Esophagus squamous epithelium (tissue), 5 donors: ENCODE data around the gene AGMO. TPM values are rescaled to one million over a fixed set of nuclear protein-coding genes. Genes with fewer than 3 reads are reported as not detected.

Experiments
- DNase-seq: peaks from one replicate; lab custom pipeline; 2025; lab: John Stamatoyannopoulos, UW
- H3K27ac ChIP-seq, 4 donors: fragments of 200-600 bp; sonication (generic); one replicate each; pipeline ENCODE4 v1.5.1; 2016 to 2019; ENCODE audit warnings: mild to moderate bottlenecking in 1 of 4
- H3K27me3 ChIP-seq, 4 donors: fragments of 200-600 bp; sonication (generic); 1 replicate in 3 of 4; 2 replicates in 1 of 4; pipeline versions ENCODE4 v1.5.1 to v1.6.0; 2017 to 2021; ENCODE audit warnings: antibody characterized with exemption in 1 of 4
- H3K36me3 ChIP-seq, 3 donors: fragments of 200-600 bp; sonication (generic); one replicate each; pipeline ENCODE4 v1.5.1; 2016 to 2019
- H3K4me1 ChIP-seq, 3 donors: fragments of 200-600 bp; sonication (generic); one replicate each; pipeline ENCODE4 v1.5.1; 2017 to 2019
- H3K4me3 ChIP-seq, 4 donors: fragments of 200-600 bp; sonication (generic); 1 replicate in 3 of 4; 2 replicates in 1 of 4; pipeline ENCODE4 v1.5.1; 2016 to 2019; ENCODE audit warnings: mild to moderate bottlenecking in 2 of 4, moderate library complexity in 1 of 4
- H3K9me3 ChIP-seq, 3 donors: fragments of 200-600 bp; sonication (generic); one replicate each; pipeline ENCODE4 v1.5.1; 2016 to 2019
- POLR2A ChIP-seq, 4 donors: fragments of 450-650 bp; IDR thresholded peaks; one replicate each; pipeline ENCODE4 v1.6.1; 2017; ENCODE audit warnings: antibody characterized with exemption in 4 of 4, mild to moderate bottlenecking in 4 of 4, moderate library complexity in 3 of 4
- WGBS, 2 donors: methylation state at CpG; one replicate each; pipeline ENCODE4 v1.1.5; 2018; 5-methylcytosine and 5-hydroxymethylcytosine counted together
- intact Hi-C: fragments of 100-400 bp; cut with DNase I; formaldehyde crosslinking; loops from one replicate; pipeline ENCODE4 v1.15.0; 2022
- total RNA-seq, 4 donors: library from RNA; depleted of rRNA; stranded (reverse); fragments of >200 nt; gene quantifications; one replicate each; pipeline ENCODE4 v1.1.0, GENCODE V29; 2016
- TF ChIP-seq, protein P1 (sequence below), 6 experiments: fragments of 450-650 bp in 4 of 6; fragments of 200-600 bp in 2 of 6; sonication (generic) in 2 of 6; IDR thresholded peaks; one replicate each; pipeline ENCODE4 v1.5.1; 2016 to 2019; ENCODE audit warnings: antibody characterized with exemption in 6 of 6, mild to moderate bottlenecking in 4 of 6, moderate library complexity in 4 of 6
- donor health status: DM: yes; HTN: yes; CAD: no.

The AGMO gene
- total RNA-seq, 4 donors from 2014 or later: 0.38 to 0.53 TPM; not detected in 2

DNA sequence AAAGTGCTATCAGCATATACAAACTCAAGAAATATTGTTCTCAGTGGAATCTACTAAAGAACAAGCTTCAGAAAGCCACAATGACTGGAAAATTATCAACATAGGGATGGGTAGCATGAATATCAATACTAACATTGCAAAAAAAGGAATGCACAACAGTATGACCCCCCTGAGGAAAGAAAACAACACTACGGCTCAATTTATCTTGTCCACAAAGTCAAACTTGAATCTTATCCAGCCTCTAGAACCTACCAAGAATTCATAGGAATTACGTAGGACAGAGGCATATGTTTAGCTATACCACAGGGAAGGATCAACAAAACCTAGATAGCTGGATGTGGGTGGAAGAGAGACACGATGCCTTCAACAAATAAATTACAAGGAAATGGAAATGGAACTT lies 54.6 kb downstream of the AGMO start:
- no peaks in the 10 kb centered on the region for H3K9me3 ChIP-seq
- no peak for DNase-seq
- H3K36me3 ChIP-seq: no peaks in the 10 kb centered on the region
- no peak for TF ChIP-seq POLR2A (IDR thresholded peaks at IDR 0.05)
- TF ChIP-seq, protein P1, sequence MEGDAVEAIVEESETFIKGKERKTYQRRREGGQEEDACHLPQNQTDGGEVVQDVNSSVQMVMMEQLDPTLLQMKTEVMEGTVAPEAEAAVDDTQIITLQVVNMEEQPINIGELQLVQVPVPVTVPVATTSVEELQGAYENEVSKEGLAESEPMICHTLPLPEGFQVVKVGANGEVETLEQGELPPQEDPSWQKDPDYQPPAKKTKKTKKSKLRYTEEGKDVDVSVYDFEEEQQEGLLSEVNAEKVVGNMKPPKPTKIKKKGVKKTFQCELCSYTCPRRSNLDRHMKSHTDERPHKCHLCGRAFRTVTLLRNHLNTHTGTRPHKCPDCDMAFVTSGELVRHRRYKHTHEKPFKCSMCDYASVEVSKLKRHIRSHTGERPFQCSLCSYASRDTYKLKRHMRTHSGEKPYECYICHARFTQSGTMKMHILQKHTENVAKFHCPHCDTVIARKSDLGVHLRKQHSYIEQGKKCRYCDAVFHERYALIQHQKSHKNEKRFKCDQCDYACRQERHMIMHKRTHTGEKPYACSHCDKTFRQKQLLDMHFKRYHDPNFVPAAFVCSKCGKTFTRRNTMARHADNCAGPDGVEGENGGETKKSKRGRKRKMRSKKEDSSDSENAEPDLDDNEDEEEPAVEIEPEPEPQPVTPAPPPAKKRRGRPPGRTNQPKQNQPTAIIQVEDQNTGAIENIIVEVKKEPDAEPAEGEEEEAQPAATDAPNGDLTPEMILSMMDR (IDR thresholded peaks at IDR 0.05): no peak
- no peaks in the 10 kb centered on the region for H3K27me3 ChIP-seq
- no peak overlapping the region for H3K4me3 ChIP-seq
- H3K4me1 ChIP-seq: no peaks in the 10 kb centered on the region
- intact Hi-C loops: no loop called here
- 69 to 71% methylated on average over 3 of the region's 3 CpGs for WGBS, 2 donors
- H3K27ac ChIP-seq: no peak overlapping the region

DNA sequence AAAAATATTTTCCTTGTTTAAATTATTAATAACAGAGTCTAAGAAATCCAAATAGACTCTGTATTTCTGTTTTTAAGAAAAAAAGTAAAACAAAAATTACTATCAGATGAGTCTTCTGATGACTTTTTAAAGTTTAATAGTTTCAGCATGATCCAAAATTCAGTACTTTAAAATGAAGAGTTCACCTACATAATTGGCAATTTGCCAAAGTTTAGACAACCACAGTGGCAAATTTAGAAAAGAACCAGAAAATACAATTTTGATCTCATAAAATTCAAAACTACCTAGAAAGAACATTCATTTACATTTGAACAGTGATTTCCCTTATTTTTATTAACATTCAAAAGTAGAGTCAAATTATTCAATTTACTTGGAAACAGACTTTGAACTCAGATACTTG lies 56.1 kb downstream of the AGMO start:
- TF ChIP-seq POLR2A (IDR thresholded peaks at IDR 0.05): no peak
- TF ChIP-seq, protein P1 (IDR thresholded peaks at IDR 0.05): no peak
- Histone ChIP-seq H3K36me3 (no peaks in the 10 kb centered on the region), H3K27me3 (no peaks in the 10 kb centered on the region), H3K27ac (no peak overlapping the region), H3K4me1 (no peaks in the 10 kb centered on the region), H3K9me3 (no peaks in the 10 kb centered on the region), H3K4me3 (no peak overlapping the region)
- intact Hi-C loops: no loop called here
- DNase-seq: no peak

DNA sequence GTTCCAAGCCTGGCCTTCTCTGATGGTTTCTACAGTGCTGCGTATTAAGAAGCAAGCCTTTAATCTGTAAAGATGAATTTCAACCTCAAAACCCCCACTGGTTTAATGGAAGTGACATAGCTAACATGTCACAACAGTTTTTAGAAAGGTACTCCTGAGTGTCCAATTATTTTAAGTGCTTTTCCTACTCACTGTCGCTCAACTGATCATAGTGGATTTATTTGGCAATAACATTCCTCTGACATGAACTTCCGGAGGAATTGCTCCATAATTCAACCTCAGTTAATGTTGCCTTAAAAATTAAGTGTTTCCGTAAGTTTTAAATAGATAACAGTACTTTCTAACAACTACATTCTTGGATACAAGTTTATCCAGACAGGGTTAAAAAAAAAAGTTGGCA lies 57.5 kb downstream of the AGMO start:
- intact Hi-C loops: no loop called here

DNA sequence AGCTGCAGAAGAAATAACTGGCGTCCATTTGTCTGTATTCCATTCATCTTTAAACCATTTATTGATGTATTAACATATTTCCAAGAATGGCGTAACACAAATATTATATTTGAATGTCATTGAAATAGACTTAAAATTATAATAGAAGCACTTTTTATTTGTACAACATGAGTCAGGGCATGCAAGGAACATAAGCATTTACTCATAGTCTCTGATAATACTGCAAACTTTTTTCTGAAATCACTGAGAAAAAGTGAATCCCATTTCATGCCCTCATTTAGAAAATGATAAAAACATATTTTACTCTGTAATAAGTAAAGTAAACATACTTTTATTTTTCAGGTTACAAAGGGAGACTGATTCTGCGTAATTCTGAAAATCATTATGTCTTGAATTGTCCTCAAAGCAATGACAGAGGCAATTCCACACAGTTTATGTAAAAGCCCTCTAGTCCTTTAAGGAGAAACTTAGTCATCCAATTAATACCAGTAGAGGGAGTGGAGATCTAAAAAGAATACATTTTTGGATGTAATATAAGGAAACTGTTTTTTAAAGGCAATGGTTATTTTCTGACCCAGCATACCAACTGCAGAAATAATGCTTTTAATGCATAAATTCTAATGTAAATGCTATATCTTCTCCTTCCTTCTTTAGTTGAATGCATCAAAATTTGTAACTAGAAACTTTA lies 58.1 kb downstream of the AGMO start:
- intact Hi-C loops: no loop called here
- Histone ChIP-seq H3K27ac (no peak overlapping the region), H3K4me1 (no peaks in the 10 kb centered on the region), H3K36me3 (no peaks in the 10 kb centered on the region), H3K9me3 (no peaks in the 10 kb centered on the region), H3K4me3 (no peak overlapping the region), H3K27me3 (no peaks in the 10 kb centered on the region)
- TF ChIP-seq, protein P1 (IDR thresholded peaks at IDR 0.05): no peak
- no peak for TF ChIP-seq POLR2A (IDR thresholded peaks at IDR 0.05)
- WGBS, 2 donors: 52 to 61% methylated on average over 3 of the region's 3 CpGs
- DNase-seq: no peak

More for the DNA sequence above, 57.5 kb downstream of the AGMO start:
- Histone ChIP-seq H3K36me3 (no peaks in the 10 kb centered on the region), H3K9me3 (no peaks in the 10 kb centered on the region), H3K4me3 (no peak overlapping the region), H3K4me1 (no peaks in the 10 kb centered on the region), H3K27ac (no peak overlapping the region), H3K27me3 (no peaks in the 10 kb centered on the region)
- no peak for DNase-seq
- TF ChIP-seq, protein P1 (IDR thresholded peaks at IDR 0.05): no peak
- TF ChIP-seq POLR2A (IDR thresholded peaks at IDR 0.05): no peak
- 73 to 84% methylated on average over 4 of the region's 4 CpGs for WGBS, 2 donors

DNA sequence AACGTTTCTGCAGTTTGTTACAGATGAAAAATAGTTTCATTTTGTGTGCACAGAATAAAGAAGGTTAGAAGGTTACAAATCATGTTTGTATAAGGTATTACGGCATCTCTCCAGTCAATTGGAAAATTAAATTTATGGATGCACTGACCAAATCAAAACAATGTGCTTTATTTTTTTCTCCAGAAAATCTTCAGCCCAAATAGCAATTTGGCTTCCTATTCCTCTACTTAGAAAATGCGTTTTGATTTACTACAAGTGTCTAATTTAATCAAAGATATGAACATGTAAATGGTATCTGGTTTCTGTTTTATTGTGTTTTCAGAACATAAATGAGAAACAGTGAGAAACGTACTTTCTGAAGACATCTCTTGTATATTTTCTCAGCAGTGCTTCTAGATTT lies 63.4 kb downstream of the AGMO start:
- DNase-seq: no peak
- Histone ChIP-seq H3K27ac (no peak overlapping the region), H3K4me1 (no peaks in the 10 kb centered on the region), H3K36me3 (no peaks in the 10 kb centered on the region), H3K27me3 (no peaks in the 10 kb centered on the region), H3K9me3 (no peaks in the 10 kb centered on the region), H3K4me3 (no peak overlapping the region)
- 45 to 50% methylated on average over 4 of the region's 4 CpGs for WGBS, 2 donors
- TF ChIP-seq POLR2A (IDR thresholded peaks at IDR 0.05): no peak
- TF ChIP-seq, protein P1 (IDR thresholded peaks at IDR 0.05): no peak
- intact Hi-C loops: no loop called here
